Hypothalamus (tissue), 51 donors: ENCODE results near the gene BOC.

ENCODE experiments used
- DNase-seq, 51 donors: peaks; one replicate each; lab custom pipeline; 2025; lab: John Stamatoyannopoulos, UW

Gene BOC

GRCh38 chr3:113277941-113278598 is 66.7 kb downstream of the BOC start:
- peak in 1 of 51 donors; percentile 34 for DNase-seq

GRCh38 chr3:113278599-113278955 is 67.2 kb downstream of the BOC start:
- DNase-seq = no peak

DNA sequence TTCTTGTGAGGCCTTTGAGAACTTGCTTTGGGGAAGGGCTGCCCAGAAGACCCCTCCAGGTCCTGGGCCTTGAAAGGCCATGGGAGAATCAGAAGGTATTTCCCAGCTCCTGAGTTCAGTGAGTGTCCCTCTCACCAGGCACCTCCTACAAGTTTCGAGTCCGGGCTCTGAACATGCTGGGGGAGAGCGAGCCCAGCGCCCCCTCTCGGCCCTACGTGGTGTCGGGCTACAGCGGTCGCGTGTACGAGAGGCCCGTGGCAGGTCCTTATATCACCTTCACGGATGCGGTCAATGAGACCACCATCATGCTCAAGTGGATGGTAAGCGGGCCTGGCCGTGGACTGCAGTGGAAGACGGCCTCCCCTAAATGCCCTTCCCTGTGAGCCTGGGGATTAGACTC is 68.3 kb downstream of the BOC start:
- DNase-seq = no peak

DNA sequence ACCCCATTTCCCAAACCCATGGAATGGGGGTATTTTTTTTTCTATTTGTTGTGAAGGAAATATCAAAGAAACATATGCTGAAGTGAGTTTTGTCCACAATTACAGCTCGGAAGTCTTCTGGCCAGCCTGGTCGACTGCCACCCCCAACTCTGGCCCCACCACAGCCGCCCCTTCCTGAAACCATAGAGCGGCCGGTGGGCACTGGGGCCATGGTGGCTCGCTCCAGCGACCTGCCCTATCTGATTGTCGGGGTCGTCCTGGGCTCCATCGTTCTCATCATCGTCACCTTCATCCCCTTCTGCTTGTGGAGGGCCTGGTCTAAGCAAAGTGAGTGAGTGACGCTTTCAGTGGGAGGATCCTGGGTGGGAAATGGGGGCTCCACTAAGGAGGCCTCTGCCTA is 71.9 kb downstream of the BOC start:
- DNase-seq = no peak

- no peak for DNase-seq
Measured at GRCh38 chr3:113284453-113285050, 73.2 kb downstream of the BOC start.

DNA sequence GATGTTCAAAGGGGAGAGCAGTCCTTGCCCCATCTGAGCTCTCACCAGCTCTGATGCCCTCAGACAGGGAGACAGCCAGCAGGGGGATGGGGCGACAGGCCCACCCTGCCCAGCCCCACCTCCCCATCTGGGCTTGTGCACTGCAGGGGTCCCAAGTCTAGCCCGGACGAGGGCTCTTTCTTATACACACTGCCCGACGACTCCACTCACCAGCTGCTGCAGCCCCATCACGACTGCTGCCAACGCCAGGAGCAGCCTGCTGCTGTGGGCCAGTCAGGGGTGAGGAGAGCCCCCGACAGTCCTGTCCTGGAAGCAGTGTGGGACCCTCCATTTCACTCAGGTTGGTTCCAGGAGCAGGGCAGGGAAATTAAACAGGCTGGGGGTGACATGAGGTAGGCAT is 73.9 kb downstream of the BOC start:
- DNase-seq = no peak

DNA sequence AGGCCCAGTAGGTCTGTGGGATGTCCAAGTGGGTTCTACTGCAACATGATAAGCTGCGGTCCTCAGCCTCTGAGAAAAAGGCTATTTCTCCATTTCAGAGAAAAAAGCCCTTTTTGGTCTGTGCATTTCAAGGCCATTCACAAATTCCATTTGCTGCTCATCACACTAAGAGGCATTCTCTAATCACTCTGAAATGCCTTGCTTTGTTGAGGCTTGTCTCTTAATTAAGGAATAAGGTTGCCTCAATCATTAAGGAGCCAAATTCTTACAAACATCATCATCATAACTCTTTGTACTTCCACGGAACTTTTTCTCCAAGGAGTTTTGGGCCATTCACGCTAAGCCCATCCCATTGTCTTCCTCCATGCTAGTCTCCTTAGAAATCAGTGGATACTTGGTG is 74.4 kb downstream of the BOC start:
- DNase-seq = no peak

GRCh38 chr3:113286524-113286923 is 75.2 kb downstream of the BOC start:
- no peak for DNase-seq

GRCh38 chr3:113287111-113287802 is 75.9 kb downstream of the BOC start:
- no peak for DNase-seq

- DNase-seq = peak in 24 of 51 donors; percentile 17 to 76 (median 43)
Measured at GRCh38 chr3:113287803-113288648, 76.7 kb downstream of the BOC start.

DNA sequence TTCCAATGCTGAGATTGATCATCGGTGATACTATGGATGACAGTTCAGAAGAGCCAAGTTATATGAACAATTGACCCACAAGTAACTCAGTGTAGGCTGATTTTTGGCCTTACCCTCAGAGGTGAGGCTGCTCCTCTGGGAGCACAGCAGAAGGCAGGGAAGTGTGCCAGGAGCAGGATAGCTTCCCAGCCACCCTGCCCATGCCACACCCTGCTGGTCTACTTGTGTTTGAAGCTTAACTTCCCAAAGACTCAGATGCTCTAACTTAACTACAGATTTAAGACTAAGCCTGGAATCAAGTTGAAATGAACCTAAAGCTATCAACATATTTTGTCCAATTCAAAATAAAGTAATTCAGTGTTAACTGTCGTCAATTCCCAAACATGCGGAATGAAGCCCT is 77.5 kb downstream of the BOC start:
- no peak for DNase-seq

GRCh38 chr3:113291572-113291971 is 80.2 kb downstream of the BOC start:
- DNase-seq = no peak

DNA sequence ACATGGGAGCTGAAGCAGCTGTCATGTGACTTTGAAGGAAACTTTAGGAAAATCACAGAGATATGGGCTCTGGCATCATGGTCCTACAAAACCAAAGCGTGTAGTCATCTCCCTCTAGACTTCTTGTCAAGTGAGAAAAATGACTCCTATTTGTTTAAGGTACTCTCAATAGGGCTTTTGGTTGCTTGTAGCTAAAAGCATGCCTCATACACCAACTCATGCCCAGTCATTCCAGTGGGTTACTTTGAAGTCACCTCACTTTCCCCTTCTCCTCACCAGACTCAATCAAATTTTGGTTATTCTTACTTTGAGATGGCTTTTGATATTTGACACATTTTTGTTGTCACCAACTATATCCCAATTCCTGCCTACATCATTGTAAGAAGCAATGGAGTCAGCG is 81.6 kb downstream of the BOC start:
- no peak for DNase-seq

DNA sequence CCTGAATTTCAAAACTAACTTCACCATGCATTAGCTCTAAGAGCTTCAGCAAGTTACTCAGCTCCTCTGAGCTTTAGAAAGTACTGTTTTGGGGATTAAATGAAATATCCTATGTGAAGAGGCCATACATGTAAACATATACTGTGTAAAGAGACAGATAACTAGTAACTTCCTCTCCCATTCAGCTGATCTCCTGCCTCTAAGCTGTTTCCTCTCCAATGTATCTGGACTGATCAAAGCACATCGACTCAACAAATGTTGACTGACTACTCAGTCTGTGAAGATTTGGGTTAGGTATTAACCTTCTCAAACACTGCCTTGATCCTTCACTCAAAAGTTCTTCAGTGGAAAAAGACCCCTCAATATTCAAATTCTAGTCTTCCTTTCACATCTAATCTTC is 82.0 kb downstream of the BOC start:
- DNase-seq = no peak

- DNase-seq = no peak
Measured at GRCh38 chr3:113295463-113295862, 84.1 kb downstream of the BOC start.

- no peak for DNase-seq
Measured at GRCh38 chr3:113297287-113297686, 85.9 kb downstream of the BOC start.

- DNase-seq = no peak
Measured at GRCh38 chr3:113297841-113298240, 86.5 kb downstream of the BOC start.

DNA sequence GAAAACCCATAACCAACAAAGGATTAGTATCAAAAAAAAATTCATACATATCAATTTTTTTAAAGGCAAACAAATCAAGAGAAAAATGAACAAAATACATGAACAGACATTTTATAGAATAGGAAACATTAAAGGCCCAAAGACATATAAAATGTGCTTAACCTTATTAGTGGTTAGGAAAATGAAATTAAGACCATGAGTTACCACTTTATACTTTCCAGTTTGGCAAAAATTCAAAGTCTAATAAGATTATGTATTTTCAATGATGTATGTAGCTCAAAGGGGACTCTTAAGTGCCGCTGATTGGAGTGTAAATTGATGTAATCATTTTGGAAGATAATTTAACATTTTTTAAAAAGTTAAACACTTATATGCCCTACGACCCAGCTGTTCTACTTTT is 89.2 kb downstream of the BOC start:
- DNase-seq = no peak

DNA sequence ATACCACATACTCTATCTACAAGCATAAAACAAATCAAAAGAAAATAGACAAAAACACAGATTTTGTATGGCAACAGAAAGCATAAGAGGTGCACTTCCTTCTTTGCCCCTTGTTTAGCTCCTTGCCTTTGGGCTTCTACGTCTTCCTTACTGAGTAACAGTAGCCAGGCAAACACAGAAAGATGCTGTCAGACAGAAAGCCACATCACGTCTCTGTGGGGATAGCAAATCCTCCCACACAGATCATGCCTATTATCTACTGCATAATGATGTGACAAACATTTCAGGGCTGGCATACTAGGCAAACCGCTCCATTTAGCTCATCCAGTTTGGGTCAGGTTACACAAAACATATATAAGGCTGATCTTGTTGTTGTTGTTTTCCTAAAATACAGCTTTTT is 92.7 kb downstream of the BOC start:
- no peak for DNase-seq

GRCh38 chr3:113304856-113305540 is 93.6 kb downstream of the BOC start:
- DNase-seq = no peak

DNA sequence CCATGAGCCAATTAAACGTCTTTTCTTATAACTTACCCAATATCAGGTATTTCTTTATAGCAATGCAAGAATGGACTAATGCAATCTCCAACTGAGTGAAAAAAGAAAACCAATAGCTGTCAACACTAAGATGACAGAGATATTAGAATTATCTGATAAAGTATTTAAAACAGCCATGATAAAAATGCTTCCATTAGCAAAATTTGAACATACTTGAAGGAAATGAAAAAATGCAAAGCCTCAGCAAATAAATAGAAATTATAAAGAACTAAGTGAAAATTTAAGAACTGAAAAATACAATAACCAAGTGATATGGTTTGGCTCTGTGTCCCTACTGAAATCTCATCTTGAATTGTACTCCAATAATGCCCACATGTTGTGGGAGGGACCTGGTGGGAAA is 99.6 kb downstream of the BOC start:
- DNase-seq = no peak
